ENCODE data around the gene MYO18A. TPM values are rescaled to one million over a fixed set of nuclear protein-coding genes. Genes with fewer than 3 reads are reported as not detected.

Gene MYO18A
- total RNA-seq, 1 experiment from 2014 or later: 89.9 TPM

DNA sequence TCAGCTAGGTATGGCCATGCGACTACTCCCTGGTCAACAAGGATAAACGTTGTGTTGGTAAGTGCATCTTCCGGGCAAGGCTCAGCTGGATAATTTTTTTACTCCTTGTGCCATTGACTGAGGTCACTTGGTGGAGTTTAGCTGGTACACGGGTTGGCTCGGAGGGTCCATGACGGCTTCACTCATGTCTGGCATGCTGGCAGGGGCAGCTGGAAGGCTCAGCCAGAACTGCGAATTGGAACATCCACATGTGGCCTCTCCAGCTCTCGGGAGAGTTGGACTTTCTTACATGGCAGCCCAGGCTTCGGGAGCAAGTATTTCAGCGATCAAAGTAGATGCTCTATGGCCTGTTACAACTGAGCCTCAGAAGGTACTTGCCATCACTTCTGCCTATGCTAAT is 35.0 kb upstream of the MYO18A start:
- no peaks in the 10 kb centered on the region for H3K9me3 Mint-ChIP-seq (ENCODE audit: low read depth, unreplicated experiment)
- H3K27ac Mint-ChIP-seq (ENCODE audit: unreplicated experiment): no peak overlapping the region
- intact Hi-C loops (cut with micrococcal nuclease; ENCODE audit: unreplicated experiment): no loop called here
- no peak for DNase-seq
- CTCF ChIA-PET: no interaction called here
- peaks cover 10% of the 10 kb centered on the region for H3K27me3 Mint-ChIP-seq (ENCODE audit: unreplicated experiment)
- peaks cover 8% of the 10 kb centered on the region for H3K4me1 Mint-ChIP-seq (ENCODE audit: low read depth, unreplicated experiment)
- no peak for TF ChIP-seq CTCF (IDR thresholded peaks at IDR 0.05; ENCODE audit: unreplicated experiment)
- no peaks in the 10 kb centered on the region for H3K36me3 Mint-ChIP-seq (ENCODE audit: insufficient read depth, unreplicated experiment)
- BruUV-seq (replicated peaks): no TSS peak
- H3K4me3 Mint-ChIP-seq (ENCODE audit: low read depth, unreplicated experiment): no peak overlapping the region

- no peak for DNase-seq
- Mint-ChIP-seq H3K4me3 (ENCODE audit: low read depth, unreplicated experiment) (no peak overlapping the region), H3K27ac (ENCODE audit: unreplicated experiment) (no peak overlapping the region), H3K27me3 (ENCODE audit: unreplicated experiment) (peaks cover 10% of the 10 kb centered on the region), H3K36me3 (ENCODE audit: insufficient read depth, unreplicated experiment) (no peaks in the 10 kb centered on the region), H3K4me1 (ENCODE audit: low read depth, unreplicated experiment) (peaks cover 3% of the 10 kb centered on the region), H3K9me3 (ENCODE audit: low read depth, unreplicated experiment) (no peaks in the 10 kb centered on the region)
- no peak for TF ChIP-seq CTCF (IDR thresholded peaks at IDR 0.05; ENCODE audit: unreplicated experiment)
- CTCF ChIA-PET: no interaction called here
- BruUV-seq (replicated peaks): no TSS peak
- intact Hi-C loops (cut with micrococcal nuclease; ENCODE audit: unreplicated experiment): no loop called here
Observed at GRCh38 chr17:29214215-29215146, 34.3 kb upstream of the MYO18A start.

DNA sequence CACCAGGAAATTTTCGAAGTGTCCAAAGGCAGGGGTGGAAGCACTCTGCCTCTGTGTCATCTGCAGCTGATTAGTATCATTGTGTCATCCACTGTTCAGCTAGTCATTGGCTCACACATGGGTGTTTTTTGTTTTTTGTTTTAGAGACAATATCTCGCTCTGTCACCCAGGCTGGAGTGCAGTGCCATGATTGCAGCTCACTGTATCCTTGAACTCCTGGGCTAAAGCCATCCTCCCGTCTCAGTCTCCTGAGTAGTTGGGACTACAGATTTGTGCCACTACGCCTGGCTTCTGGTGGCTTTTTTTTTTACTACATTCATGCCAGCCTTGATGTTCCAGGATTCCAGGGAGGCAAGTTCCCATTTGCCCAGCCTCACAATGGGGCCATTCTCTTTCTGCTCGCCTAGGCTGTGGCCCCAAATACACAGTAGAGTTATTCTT is 32.5 kb upstream of the MYO18A start:
- H3K27ac Mint-ChIP-seq (ENCODE audit: unreplicated experiment): no peak overlapping the region
- CTCF ChIA-PET: interaction anchor here (0.6 to 1.4 kb wide), 3 partner anchors 21 to 67 kb away, joined by 4 to 5 read pairs (median 5); no protein-coding TSS in a partner anchor
- no peak overlapping the region for H3K4me3 Mint-ChIP-seq (ENCODE audit: low read depth, unreplicated experiment)
- H3K27me3 Mint-ChIP-seq (ENCODE audit: unreplicated experiment): peaks cover 10% of the 10 kb centered on the region
- DNase-seq: no peak
- no peaks in the 10 kb centered on the region for H3K36me3 Mint-ChIP-seq (ENCODE audit: insufficient read depth, unreplicated experiment)
- no peaks in the 10 kb centered on the region for H3K9me3 Mint-ChIP-seq (ENCODE audit: low read depth, unreplicated experiment)
- no TSS peak for BruUV-seq (replicated peaks)
- H3K4me1 Mint-ChIP-seq (ENCODE audit: low read depth, unreplicated experiment): no peaks in the 10 kb centered on the region
- TF ChIP-seq CTCF (IDR thresholded peaks at IDR 0.05; ENCODE audit: unreplicated experiment): no peak
- intact Hi-C loops (cut with micrococcal nuclease; ENCODE audit: unreplicated experiment): no loop called here

DNA sequence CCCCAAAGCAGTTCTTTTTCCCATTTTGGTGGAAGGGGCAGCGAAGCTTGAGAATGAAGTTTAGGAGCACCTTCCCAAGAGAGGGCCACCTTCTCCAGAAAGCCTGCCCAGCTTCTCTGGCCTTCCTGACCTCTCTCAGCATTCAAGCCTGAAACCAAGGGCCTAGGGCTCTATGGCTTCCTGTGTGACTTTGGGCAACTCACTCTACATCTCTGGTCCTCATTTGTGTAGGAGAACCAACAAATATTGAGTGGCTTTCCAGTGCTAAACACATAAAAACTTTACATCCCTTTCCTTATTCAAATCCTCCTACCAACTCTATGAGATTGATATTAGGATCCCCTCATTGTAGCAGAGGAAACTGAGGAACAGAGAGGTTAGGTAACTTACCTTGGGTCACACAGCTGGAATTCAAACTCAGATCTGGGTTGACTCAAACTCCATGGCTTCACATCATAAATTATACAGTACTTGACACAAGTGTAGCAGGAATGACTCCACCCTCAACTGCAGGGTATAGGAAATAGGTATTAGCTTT is 32.0 kb upstream of the MYO18A start:
- CTCF ChIA-PET: interaction anchor here (1.1 kb wide), 1 partner anchor 67 kb away, joined by 5 read pairs; no protein-coding TSS in a partner anchor
- BruUV-seq (replicated peaks): no TSS peak
- DNase-seq: no peak
- Mint-ChIP-seq H3K27me3 (ENCODE audit: unreplicated experiment) (peaks cover 10% of the 10 kb centered on the region), H3K4me1 (ENCODE audit: low read depth, unreplicated experiment) (no peaks in the 10 kb centered on the region), H3K4me3 (ENCODE audit: low read depth, unreplicated experiment) (no peak overlapping the region), H3K9me3 (ENCODE audit: low read depth, unreplicated experiment) (no peaks in the 10 kb centered on the region), H3K36me3 (ENCODE audit: insufficient read depth, unreplicated experiment) (no peaks in the 10 kb centered on the region), H3K27ac (ENCODE audit: unreplicated experiment) (no peak overlapping the region)
- no peak for TF ChIP-seq CTCF (IDR thresholded peaks at IDR 0.05; ENCODE audit: unreplicated experiment)
- intact Hi-C loops (cut with micrococcal nuclease; ENCODE audit: unreplicated experiment): no loop called here

Data from Calu3 (cell line).